Measurements from ENCODE around the gene C11orf91. TPM values are rescaled to one million over a fixed set of nuclear protein-coding genes. Genes with fewer than 3 reads are reported as not detected.

The C11orf91 gene
- total and polyA plus RNA-seq, 2 of the 4 experiments (the other 2 are of a cell fraction) = 0.10 TPM; not detected in 1

DNA sequence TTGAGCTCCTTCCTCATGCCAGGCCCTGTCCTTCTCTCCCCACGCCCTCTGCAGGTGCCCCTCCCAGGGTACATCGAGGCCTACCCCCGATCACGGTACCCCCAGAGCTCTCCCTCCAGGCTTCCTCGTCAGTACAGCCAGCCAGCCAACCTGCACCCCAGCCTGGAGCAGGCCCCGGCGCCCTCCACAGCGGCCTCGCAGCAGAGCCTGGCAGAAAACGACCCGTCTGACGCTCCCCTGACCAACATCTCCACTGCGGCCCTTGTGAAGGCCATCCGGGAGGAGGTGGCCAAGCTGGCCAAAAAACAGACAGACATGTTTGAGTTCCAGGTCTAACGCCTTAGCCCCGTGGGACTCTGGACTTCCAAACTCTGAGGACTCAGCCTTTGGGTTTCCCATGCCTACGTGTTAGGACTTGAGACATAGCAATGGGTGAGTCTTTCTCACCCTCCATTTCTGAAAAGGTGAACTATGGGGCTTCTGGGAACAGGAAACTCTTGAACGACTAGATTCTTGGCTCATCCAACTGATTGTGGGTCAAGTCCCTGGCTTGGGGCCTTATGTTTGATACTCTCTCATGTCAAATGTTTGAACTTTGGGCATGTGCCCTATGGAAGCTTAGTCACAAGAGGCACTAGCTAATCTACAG, 32.7 kb downstream of the C11orf91 start:
- H3K9me1 ChIP-seq (ENCODE audit: insufficient read depth, low read length) = peaks cover 14% of the 10 kb centered on the region
- ATAC-seq (ENCODE audit: low read depth) = no peak
- H3K9ac ChIP-seq (ENCODE audit: low read depth, low read length) = no peak overlapping the region
- in situ Hi-C loops (cut with MboI; ENCODE audit: low sequenced_read_pairs) (no loop called here), intact Hi-C loops (cut with micrococcal nuclease) (no loop called here), dilution Hi-C loops (cut with HindIII; ENCODE audit: low sequenced_read_pairs, unreplicated experiment) (no loop called here)
- H3K4me3 ChIP-seq (ENCODE audit: insufficient read depth, low read depth, low read length) = no peak overlapping the region
- DNase-seq = no peak
- no peak overlapping the region for H3K4me2 ChIP-seq (ENCODE audit: low read depth, low read length)
- no peak overlapping the region for H2BK15ac ChIP-seq (ENCODE audit: low read depth, low read length)
- no peak overlapping the region for H2AK5ac ChIP-seq (ENCODE audit: low read depth, low read length)
- H3K4ac ChIP-seq (ENCODE audit: low read depth, low read length) = no peak overlapping the region
- no peak overlapping the region for H3K18ac ChIP-seq (ENCODE audit: low read depth, low read length)
- H2BK5ac ChIP-seq (ENCODE audit: low read depth, low read length, poor library complexity, severe bottlenecking) = no peak overlapping the region
- no peak overlapping the region for H2BK20ac ChIP-seq (ENCODE audit: low read depth, low read length)
- CTCF ChIA-PET = interaction anchor here (1.0 kb wide), 1 partner anchor 115 kb away, joined by 4 read pairs; no protein-coding TSS in a partner anchor
- POLR2A ChIA-PET (ENCODE audit: unreplicated experiment) = no interaction called here
- H4K91ac ChIP-seq (ENCODE audit: insufficient read depth, low read depth, low read length) = no peak overlapping the region
- TF ChIP-seq SMC3 (IDR thresholded peaks at IDR 0.05; ENCODE audit: low read depth, low read length) (no peak), MAFK (IDR thresholded peaks at IDR 0.05; ENCODE audit: low read depth, low read length) (no peak), RCOR1 (IDR thresholded peaks at IDR 0.05; ENCODE audit: insufficient replicate concordance, low read length) (no peak), BHLHE40 (IDR thresholded peaks at IDR 0.05; ENCODE audit: low read depth, low read length) (no peak), FOS (IDR thresholded peaks at IDR 0.05; ENCODE audit: low read depth, low read length) (no peak)
- TF ChIP-seq, protein P1, sequence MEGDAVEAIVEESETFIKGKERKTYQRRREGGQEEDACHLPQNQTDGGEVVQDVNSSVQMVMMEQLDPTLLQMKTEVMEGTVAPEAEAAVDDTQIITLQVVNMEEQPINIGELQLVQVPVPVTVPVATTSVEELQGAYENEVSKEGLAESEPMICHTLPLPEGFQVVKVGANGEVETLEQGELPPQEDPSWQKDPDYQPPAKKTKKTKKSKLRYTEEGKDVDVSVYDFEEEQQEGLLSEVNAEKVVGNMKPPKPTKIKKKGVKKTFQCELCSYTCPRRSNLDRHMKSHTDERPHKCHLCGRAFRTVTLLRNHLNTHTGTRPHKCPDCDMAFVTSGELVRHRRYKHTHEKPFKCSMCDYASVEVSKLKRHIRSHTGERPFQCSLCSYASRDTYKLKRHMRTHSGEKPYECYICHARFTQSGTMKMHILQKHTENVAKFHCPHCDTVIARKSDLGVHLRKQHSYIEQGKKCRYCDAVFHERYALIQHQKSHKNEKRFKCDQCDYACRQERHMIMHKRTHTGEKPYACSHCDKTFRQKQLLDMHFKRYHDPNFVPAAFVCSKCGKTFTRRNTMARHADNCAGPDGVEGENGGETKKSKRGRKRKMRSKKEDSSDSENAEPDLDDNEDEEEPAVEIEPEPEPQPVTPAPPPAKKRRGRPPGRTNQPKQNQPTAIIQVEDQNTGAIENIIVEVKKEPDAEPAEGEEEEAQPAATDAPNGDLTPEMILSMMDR (conservative IDR thresholded peaks at IDR 0.05; ENCODE audit: low read depth, low read length) = no peak
- peaks cover 9% of the 10 kb centered on the region for H3K4me1 ChIP-seq (ENCODE audit: control insufficient read depth, insufficient read depth, low read length)
- no peak overlapping the region for H4K8ac ChIP-seq (ENCODE audit: low read depth in 2 of 2, low read length in 2 of 2)
- H4K5ac ChIP-seq (ENCODE audit: low read depth, low read length) = no peak overlapping the region
- no TSS peak for BruUV-seq (replicated peaks)
- no peak overlapping the region for H2AK9ac ChIP-seq (replicated peaks; ENCODE audit: low read depth, low read length, poor library complexity)
- H3K27me3 ChIP-seq (ENCODE audit: control insufficient read depth, insufficient read depth, low read length) = no peaks in the 10 kb centered on the region
- H3K27ac ChIP-seq (ENCODE audit: insufficient read depth, low read length) = no peak overlapping the region
- H3K56ac ChIP-seq (ENCODE audit: extremely low read depth, insufficient read depth, low read length) = no peak overlapping the region
- H3K23ac ChIP-seq (ENCODE audit: low read depth, low read length) = no peak overlapping the region
- no peak overlapping the region for H3K14ac ChIP-seq (replicated peaks; ENCODE audit: low read depth, low read length)
- no peaks in the 10 kb centered on the region; the same call in 1 of the 2 replicates for H4K20me1 ChIP-seq (ENCODE audit: insufficient read depth, low read length)
- H2BK120ac ChIP-seq (ENCODE audit: low read depth, low read length) = no peak overlapping the region
- H3K79me1 ChIP-seq (ENCODE audit: low read depth in 1 of 2, low read length in 2 of 2) = peaks cover 0 to 6% of the 10 kb centered on the region in 2 experiments; a peak in 1 of 4 replicates
- 100% methylated on average over 6 of the region's 18 CpGs; no CpG with 5 or more reads in 1 of the 2 experiments for WGBS, 2 experiments (ENCODE audit: extremely low coverage in 2 of 2, insufficient read length in 1 of 2)
- no peak overlapping the region for H2AFZ ChIP-seq (replicated peaks; ENCODE audit: low read length, poor library complexity)
- no peaks in the 10 kb centered on the region for H3K36me3 ChIP-seq (ENCODE audit: control insufficient read depth, insufficient read depth, low read length)
- H3K9me3 ChIP-seq (ENCODE audit: control insufficient read depth, insufficient read depth, low read length) = no peaks in the 10 kb centered on the region

Measured in IMR-90 (cell line).